GM18517 (cell line): ENCODE data around the gene OSER1.

ENCODE experiments used
- ATAC-seq: cut with Tn5 transposase; IDR thresholded peaks from one replicate; pipeline ENCODE4 v1.9.1; 2021; ENCODE audit warnings: mild to moderate bottlenecking, moderate library complexity; ENCODE audit not compliant: unreplicated experiment

The OSER1 gene

GRCh38 chr20:44181611-44182010 lies 29.0 kb downstream of the OSER1 start:
- no peak for ATAC-seq

DNA sequence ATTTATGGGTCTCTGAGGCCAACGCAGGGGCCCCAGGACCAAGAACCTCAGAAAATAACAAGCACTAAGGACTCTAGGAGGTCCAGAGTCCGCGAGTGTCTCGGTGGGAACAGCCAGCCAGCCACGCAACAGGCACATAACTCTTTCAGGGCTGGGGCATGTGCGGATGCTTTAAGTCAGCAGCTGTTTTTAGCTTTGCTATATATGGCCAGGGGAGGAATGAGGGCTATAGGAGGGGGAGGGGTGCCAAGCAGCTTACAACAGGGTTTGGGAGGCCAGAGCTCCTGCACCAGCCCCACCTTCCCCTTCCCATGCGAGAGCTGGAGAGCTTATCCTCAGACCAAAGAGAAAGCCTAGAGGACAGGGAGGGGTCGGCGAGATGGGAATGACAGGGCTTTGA lies 29.8 kb downstream of the OSER1 start:
- no peak for ATAC-seq

DNA sequence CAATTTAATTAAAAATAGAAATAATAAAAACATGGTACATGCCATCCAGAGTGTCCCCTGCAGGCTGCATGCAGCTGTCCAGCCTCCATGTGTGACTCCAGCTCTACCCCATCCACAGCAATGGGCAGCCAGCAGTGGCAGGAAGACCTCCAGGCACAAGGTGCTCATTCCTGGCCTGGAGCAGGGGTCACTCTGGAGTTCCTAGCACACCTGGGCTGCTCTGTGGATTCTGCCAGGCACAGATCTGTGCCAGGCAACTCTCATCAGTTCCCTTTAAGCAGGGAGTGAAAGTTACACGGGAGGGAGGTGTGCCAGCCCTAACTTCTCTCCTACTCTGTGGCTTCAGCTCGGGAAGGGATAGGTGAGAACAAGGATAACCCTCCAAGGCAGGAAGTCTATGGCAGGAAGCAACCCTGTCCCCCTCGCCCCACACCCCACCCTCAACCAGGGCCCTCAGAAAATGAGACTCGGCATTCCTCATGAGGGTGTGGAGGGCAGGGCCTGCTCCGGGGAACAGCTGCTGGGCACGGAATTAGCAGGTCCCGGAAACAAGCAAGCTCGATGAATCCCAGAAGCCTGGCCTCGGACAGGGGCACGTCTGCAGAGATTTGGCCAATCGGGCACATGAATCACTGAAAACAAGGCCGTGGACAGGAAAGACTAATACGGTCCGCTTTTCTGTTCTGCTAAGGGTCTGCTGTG lies 33.6 kb downstream of the OSER1 start:
- ATAC-seq: no peak

- no peak for ATAC-seq
Observed at GRCh38 chr20:44174996-44175765, 35.4 kb downstream of the OSER1 start.

GRCh38 chr20:44173846-44174245 lies 36.7 kb downstream of the OSER1 start:
- ATAC-seq: no peak

- ATAC-seq: no peak
Observed at GRCh38 chr20:44173116-44173515, 37.5 kb downstream of the OSER1 start.

DNA sequence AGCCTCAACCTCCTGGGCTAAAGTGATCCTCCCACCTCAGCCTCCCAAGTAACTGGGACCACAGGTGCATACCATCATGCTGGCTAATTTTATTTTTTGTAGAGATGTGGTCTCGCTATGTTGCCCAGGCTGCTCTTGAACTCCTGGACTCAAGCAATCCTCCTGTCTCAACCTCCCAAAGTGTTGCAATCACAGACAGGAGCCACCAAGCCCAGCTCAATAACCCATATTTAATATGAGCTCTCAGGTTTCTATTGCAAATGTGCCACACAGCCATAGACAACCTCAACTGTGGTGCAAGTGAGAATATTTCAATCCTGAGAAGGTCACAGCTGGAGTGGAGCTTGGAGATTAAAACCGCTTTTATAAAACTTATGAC lies 38.0 kb downstream of the OSER1 start:
- no peak for ATAC-seq

- no peak for ATAC-seq
Observed at GRCh38 chr20:44171775-44172571, 38.6 kb downstream of the OSER1 start.

GRCh38 chr20:44170816-44171410 lies 39.7 kb downstream of the OSER1 start:
- no peak for ATAC-seq

DNA sequence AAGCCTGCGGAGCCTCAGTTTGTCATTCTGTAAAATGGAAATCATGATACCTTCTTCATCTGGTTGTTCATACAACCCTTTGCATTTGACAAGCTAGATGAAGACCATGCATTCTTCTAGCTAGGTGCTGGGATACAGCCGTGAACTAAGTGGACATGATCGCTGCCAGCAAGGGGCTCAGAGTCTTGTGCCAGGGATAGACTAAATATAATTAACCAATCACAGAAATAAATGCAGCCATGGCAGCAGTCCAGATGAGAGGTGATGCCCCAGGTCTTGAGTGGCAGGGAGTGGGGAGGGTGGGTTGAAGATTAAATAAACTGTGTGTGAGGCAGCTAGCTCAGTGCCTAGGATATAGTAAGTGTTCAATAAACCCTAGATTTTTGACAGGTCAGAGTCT lies 42.8 kb downstream of the OSER1 start:
- ATAC-seq: no peak

DNA sequence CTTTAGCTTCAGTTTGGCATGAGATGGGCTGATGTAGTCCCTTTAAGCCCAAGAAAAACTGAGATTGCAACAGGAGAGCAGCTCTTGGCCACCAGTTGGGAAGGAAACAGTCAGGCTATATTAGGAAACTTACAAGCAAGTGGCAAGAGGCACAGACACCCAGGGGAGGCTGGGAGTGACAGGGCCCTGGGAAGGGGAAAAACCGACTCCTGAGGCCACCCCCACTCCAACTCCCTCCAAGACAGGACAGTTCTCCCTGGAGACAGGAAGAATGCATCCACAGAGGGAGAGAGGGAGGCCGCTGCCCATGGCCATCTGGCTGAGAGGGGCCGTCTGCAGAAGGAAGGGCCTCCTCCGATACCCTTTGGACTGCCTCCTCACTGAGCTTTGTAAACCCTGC lies 44.1 kb downstream of the OSER1 start:
- ATAC-seq: no peak

- ATAC-seq: no peak
Observed at GRCh38 chr20:44166008-44166407, 44.6 kb downstream of the OSER1 start.

DNA sequence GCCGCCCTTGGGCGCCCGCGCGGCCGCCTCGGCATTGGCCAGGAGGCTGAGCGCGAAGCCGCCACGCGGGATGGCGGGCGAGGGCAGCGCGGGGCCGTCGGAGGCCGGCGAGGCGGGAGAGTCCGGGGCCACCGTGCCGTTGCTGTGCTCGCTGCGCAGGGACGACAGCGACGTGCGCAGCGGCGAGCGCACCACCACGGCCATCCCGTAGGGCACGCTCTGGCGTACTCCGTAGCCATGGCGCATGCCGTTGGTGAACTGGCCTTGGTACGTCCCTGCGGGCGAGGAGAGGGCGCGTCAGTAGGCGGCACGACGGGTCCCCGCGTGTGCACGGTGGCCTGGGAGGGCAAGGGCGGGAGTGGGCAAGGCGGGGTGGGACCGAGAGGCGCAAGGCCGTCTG lies 50.4 kb downstream of the OSER1 start:
- ATAC-seq: no peak

DNA sequence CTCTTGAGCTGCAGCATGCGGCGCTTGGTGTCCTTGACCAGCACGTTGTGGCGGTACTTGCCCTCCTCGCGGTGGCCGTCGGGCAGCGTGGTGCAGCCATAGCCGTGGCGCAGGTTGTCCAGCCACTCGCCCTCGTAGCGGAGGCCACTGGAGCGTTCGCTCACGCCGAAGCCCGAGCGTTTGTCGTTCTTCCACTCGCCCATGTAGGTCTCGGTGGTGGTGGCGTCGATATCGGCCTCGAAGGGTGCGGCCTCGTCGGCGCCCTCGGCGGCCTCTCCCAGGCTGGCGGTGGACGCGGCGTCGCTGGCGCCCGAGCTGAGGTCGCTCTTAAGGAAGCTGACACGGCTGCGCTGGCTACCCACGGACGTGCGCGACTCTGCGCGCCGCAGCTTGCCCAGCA lies 50.9 kb downstream of the OSER1 start:
- ATAC-seq: no peak

GRCh38 chr20:44159125-44159524 lies 51.4 kb downstream of the OSER1 start:
- ATAC-seq: no peak

GRCh38 chr20:44157061-44157460 lies 53.5 kb downstream of the OSER1 start:
- ATAC-seq: no peak

DNA sequence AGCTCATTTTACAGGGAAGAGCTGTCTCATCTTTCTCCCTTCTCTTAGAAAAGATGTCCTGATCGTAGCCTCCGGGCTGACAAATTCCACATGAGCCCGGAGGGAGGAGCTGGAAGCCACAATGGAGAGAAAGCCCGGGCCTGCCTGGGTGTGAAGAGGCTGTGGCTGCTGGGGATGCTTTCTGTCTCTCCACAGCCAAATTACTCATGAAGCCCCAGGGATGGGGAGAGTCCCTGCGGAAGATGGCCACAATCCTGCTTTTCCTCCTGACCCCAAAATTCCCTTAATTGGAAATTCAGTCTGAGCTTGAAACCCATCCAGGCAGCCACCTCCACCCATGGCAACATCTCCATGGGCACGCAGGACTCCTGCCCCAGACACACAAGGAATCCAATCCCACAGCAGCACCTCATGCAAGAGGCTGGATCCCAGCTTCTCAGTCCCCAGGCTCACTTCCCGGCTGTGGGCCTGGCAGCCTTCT lies 56.0 kb downstream of the OSER1 start:
- no peak for ATAC-seq

DNA sequence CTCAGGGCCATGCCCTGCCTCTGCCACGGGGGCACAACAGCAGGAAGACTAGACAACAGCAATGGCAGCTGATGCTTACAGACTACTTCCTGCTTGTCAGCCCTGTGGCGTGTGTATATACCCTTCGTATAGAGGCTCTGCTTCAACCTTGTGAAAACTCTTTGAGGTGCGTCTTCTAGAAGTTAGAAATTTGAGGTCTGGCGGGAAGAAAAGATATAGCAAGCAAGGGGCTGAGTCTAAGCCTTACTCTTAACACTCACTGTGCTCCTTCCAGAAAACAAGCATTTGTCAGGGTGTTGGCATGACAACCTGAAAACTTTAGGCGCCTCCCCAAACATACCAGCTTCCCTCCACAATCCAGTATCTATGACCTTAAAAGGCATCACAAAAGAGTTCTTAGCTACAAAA lies 56.9 kb downstream of the OSER1 start:
- ATAC-seq: no peak

GRCh38 chr20:44151621-44152416 lies 58.8 kb downstream of the OSER1 start:
- no peak for ATAC-seq

- ATAC-seq: no peak
Observed at GRCh38 chr20:44146272-44146671, 64.3 kb downstream of the OSER1 start.
